22Rv1 (cell line): ENCODE data around the gene STEAP2.

Experiments
- CTCF ChIP-seq: fragments of 450-650 bp; IDR thresholded peaks from 2 replicates; pipeline ENCODE4 v1.5.1; 2017; ENCODE audit warnings: mild to moderate bottlenecking
- ZFX ChIP-seq: fragments of 450-650 bp; IDR thresholded peaks from 2 replicates; pipeline ENCODE4 v1.6.1; 2017; ENCODE audit warnings: antibody characterized with exemption, borderline replicate concordance

- no peak for TF ChIP-seq ZFX
- TF ChIP-seq CTCF: no peak
These were observed 12.7 kb downstream of the STEAP2 start for GRCh38 chr7:90224195-90224594.
